ENCODE measurements around the gene GLYATL3.

GLYATL3 gene

GRCh38 chr6:49499623-49500022 lies at the start of gene GLYATL3:
Gene GLYATL3, plus strand, starts transcription at chr6:49499923. Its CDS starts 12,068 bp downstream, at chr6:49511991.
- no peak for DNase-seq (ENCODE audit: low read depth)
- no peak for TF ChIP-seq CTCF (IDR thresholded peaks at IDR 0.05; ENCODE audit: low read depth, low read length, missing control alignments)

GRCh38 chr6:49453221-49453620 lies 46.5 kb upstream of the GLYATL3 start:
- H3K4me3 ChIP-seq (ENCODE audit: low read depth, low read length), result no peak overlapping the region
- DNase-seq (ENCODE audit: low read depth), result no peak
- peak; percentile 19 for TF ChIP-seq CTCF (IDR thresholded peaks at IDR 0.05; ENCODE audit: low read depth, low read length, missing control alignments)

More at GRCh38 chr6:49499623-49500022, at the start of gene GLYATL3:
- H3K4me3 ChIP-seq (ENCODE audit: low read depth, low read length), result no peak within 1 kb of the TSS

GRCh38 chr6:49454787-49455709 lies 44.7 kb upstream of the GLYATL3 start:
- TF ChIP-seq CTCF (IDR thresholded peaks at IDR 0.05; ENCODE audit: low read depth, low read length, missing control alignments), result no peak
- H3K4me3 ChIP-seq (ENCODE audit: low read depth, low read length), result no peak overlapping the region; the same call in 1 of the 2 replicates
- no peak for DNase-seq (ENCODE audit: low read depth)

- no peak for DNase-seq (ENCODE audit: low read depth)
- no peak for TF ChIP-seq CTCF (IDR thresholded peaks at IDR 0.05; ENCODE audit: low read depth, low read length, missing control alignments)
Measured at GRCh38 chr6:49457771-49458170, 42.0 kb upstream of the GLYATL3 start.

GRCh38 chr6:49462071-49462470 lies 37.7 kb upstream of the GLYATL3 start:
- no peak for TF ChIP-seq CTCF (IDR thresholded peaks at IDR 0.05; ENCODE audit: low read depth, low read length, missing control alignments)
- DNase-seq (ENCODE audit: low read depth), result no peak

More at GRCh38 chr6:49457771-49458170, 42.0 kb upstream of the GLYATL3 start:
- no peak overlapping the region for H3K4me3 ChIP-seq (ENCODE audit: low read depth, low read length)

GRCh38 chr6:49462599-49462926 lies 37.2 kb upstream of the GLYATL3 start:
- TF ChIP-seq CTCF (IDR thresholded peaks at IDR 0.05; ENCODE audit: low read depth, low read length, missing control alignments), result no peak
- peak overlapping the region; percentile 91 for H3K4me3 ChIP-seq (ENCODE audit: low read depth, low read length)

More at GRCh38 chr6:49462071-49462470, 37.7 kb upstream of the GLYATL3 start:
- H3K4me3 ChIP-seq (ENCODE audit: low read depth, low read length), result peak overlapping the region; percentile 91

More at GRCh38 chr6:49462599-49462926, 37.2 kb upstream of the GLYATL3 start:
- no peak for DNase-seq (ENCODE audit: low read depth)
